NOMO-1 treated with DMSO at 0.1 percent for 48 hours (cell line): ENCODE results near the gene TSPAN32.
"Not testable (repeated sequence)": the region's sequence is repeated elsewhere in the genome, so short reads cannot be mapped to it uniquely, and the experiment has no call there.

Experiments used
- DNase-seq: peaks from one replicate; lab custom pipeline; 2025; ENCODE audit not compliant: unreplicated experiment; lab: John Stamatoyannopoulos, UW

The TSPAN32 gene

DNA sequence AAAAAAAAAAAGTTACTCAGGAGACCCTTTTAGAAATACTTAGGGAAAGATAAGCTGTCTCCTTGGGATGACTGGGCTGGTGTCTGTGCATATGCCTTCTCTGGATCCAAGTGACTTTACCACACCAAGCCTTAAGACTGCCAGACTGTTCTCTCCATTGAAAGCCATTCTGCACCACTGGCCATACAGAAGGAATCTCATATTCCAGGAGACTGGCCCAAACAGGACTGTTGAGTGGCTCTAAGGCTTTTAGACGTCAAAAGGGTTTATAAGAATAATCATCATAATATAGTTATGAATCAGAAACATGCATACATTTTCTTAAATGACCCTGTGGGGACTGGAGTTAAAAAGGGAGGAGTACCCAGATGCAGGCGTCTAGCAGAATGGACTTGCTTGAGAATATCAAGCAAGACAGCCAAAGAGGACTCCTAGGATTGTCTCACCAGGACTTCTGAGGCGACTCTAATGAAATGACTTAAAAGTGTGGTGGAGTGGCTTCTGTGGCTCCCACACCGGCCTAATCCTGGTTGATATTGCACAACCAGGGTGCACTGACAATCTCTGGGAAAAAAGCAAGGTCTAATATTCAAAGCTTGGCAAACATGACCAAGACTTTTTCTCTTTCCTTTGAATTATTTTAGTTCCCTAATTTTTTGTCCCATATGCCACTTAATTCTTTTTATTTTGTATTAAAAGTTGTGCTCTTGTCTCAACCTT, 31.8 kb downstream of the TSPAN32 start:
- not testable (repeated sequence) for DNase-seq

DNA sequence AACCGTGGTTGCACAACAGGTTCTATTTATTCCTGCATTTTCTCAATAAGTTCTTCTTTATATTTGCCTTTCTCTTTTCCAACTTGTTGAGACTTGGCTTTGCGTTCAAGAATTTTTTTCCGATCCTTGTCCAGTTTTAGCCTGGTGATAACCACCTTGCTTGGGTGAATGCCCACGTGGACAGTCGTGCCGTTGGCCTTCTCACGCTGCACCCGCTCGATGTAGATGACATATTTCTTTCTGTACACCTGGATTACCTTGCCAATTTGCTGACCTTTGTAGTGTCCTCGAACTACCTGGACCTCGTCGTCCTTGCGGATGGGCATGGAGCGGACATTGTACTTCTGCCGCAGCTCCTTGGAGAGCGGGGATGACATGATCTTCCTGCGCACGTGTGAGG, 33.5 kb downstream of the TSPAN32 start:
- not testable (repeated sequence) for DNase-seq

- DNase-seq, result not testable (repeated sequence)
Measured at GRCh38 chr11:2338760-2339159, 36.9 kb downstream of the TSPAN32 start.

DNA sequence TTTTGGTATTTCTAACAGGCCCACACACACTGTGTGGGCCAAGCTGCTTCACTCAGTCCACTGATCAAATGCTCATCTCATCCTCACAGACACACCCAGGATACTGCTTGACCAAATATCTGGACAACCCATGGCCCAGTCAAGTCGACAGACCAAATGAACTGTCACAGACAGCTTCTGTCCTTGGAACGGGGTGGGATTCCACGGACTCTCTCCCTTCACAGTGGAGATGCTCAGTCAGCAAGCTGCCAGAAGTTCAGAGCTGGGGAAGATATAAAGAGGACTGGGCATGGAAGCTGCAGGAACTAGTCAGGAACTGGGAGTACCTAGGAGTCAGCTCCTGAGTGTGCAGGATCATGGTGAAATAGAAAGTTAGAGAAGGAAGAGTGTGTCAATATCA, 40.7 kb downstream of the TSPAN32 start:
- DNase-seq, result no peak

GRCh38 chr11:2342981-2343380, 41.2 kb downstream of the TSPAN32 start:
- no peak for DNase-seq

DNA sequence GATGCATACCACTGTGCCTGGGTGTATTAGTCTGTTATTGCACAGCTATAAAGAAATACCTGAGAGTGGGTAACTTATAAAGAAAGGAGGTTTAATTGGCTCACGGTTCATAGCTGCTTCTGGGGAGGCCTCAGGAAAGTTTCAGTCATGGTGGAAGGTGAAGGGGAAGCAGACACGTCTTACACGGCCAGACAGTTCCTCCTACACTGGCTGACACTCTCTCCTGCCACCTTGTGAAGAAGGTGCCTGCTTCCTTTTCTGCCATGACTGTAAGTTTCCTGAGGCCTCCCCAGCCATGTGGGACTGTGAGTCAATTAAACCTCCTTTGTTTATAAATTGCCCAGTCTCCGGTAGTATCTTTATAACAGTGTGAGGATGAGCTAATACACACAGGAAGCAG, 41.7 kb downstream of the TSPAN32 start:
- no peak for DNase-seq

DNA sequence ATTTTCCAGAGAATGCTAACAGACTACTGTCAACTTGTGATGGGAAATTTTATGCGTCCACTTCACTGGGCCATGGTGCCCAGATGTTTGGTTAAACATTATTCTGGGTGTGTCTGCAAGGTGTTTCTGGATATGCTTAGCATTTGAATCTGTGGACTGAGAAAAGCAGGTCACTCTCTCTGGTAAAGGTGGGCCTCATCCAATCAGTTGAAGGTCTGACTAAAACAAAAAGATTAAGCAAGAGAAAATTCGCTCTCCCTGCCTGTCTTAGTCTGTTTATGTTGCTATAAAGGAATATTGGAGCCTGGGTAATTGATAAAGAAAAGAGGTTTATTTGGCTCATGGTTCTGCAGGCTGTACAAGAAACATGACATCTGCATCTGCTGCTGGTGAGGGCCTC, 43.2 kb downstream of the TSPAN32 start:
- no peak for DNase-seq

DNA sequence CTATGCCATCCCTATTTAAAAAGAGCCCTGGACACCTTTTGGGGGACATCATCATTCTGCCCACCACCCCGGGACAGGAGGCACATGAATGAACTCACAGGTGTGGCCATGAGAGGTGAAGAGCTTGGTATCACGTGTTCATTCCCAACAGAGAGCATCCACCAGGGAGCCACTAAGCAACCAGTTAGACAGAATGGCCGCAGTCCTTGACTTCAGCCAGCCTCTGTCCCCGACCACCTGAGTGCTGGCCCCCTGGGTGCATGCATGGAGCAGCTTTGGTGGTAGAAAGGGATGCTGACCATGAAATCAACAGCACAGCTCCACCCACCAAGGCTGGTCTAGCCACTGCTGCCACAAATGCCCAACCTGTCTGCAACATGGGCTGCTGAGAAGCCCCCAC, 44.2 kb downstream of the TSPAN32 start:
- no peak for DNase-seq

DNA sequence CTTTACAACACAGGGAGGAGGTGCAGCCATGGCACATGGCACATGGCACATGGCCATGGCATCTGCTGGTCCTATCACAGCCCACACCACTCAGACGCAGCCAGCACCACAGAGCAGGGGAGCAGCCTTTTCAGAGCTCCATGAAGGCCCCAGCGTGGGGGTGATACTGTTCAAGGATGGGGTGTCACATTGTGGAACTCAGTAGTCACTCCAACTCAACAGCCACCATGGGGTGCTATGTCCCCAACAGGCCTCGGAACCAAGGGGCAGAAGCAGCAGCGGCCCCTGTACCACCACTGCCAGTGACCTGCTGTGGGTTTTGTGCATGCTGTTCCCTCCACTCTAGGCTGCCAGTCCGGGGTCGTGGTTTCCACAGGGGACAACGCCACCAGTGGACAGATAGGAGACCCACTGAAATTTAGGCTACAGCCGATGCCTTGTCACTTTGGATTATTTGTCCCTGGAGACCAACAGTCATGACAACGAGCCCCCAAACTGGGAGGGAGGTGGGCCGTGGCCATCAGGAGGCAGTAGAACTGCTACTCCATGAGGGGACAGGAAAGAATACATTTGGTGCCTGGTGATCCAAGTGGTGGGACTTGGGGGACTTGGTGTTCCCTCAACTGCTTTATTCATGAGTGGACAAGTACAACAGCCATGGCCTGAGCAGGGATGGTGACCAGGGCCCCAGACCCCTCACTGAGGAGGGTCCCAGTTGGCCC, 44.9 kb downstream of the TSPAN32 start:
- no peak for DNase-seq

GRCh38 chr11:2347308-2347830, 45.6 kb downstream of the TSPAN32 start:
- DNase-seq, result no peak

DNA sequence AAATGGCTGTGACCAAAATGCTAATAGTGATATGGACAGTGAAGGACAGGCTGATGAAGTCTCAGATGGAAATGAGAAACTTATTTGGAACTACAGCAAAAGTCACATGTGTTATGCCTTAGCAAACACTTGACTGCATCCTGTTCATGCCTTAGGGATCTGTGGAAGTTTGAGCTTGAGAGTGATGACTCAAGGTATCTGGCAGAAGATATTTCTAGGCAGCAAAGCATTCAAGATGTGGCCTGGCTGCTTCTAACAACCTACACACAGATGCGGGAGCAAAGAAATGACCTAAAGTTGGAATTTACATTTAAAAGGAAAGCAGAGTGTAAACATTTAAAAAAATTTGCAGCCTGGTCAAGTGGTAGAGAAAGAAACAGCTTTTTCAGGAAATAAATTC, 47.2 kb downstream of the TSPAN32 start:
- DNase-seq, result no peak

DNA sequence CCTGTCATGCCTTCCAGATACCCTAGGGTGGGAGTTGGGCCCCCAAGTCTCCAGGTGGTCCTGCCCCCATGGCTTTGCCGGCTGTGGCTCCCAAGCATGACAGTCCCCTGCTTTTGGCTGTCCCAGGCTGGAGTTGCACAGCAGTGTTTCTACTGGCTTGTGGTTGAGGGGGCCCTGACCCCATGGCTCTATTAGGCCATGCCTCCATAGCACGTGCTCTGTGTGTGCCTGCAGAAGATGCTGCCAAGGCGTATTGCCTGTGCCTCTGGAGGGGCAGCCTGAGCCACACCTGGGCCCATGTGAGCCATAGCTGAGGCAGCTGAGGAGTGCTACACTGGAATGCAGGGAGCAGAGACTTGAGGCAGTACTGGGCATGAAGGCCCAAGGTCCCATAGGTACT, 49.9 kb downstream of the TSPAN32 start:
- DNase-seq, result no peak

GRCh38 chr11:2352420-2352819, 50.6 kb downstream of the TSPAN32 start:
- DNase-seq, result no peak

GRCh38 chr11:2355000-2355644, 53.3 kb downstream of the TSPAN32 start:
- no peak for DNase-seq

DNA sequence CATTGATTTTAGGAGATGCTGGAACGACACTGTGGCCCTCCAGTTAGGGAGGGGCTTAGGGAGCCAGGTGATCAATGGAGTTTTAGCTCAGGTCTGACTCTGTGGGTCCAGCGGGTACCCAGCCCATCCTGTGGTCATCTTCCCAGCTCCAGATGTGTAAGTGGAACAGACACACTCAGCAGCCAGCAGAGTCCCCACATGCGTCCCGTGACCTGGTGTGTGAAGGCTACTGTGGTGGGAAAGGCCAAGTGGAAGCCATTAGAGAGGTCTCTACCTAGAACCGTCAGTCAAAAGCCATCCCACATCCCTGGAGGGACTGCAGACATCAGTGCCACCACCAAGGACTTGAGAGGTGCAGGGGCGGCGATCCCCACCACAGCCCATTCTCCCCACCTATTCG, 55.4 kb downstream of the TSPAN32 start:
- no peak for DNase-seq

DNA sequence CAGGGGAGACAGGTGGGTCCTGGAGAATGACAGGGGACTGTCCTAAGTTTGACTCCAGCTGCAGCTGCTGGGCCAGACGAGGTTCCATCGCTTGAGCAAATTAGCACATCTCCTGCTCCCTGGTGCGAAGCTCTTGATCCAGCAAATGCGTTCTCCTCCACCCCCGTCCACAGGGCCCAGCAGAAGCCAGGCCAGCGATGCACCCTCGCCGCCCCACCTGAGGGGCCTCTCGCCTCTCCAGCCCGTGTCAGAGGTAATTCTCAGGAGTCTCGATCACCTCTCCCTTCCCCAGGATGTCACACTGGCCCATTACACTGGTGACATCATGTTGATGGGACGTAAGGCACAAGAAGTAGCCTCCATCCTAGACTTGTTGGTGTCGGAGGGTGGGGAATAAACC, 55.8 kb downstream of the TSPAN32 start:
- not testable (repeated sequence) for DNase-seq

- DNase-seq, result no peak
Measured at GRCh38 chr11:2358754-2359442, 57.1 kb downstream of the TSPAN32 start.

GRCh38 chr11:2359557-2359956, 57.7 kb downstream of the TSPAN32 start:
- no peak for DNase-seq

GRCh38 chr11:2360081-2360642, 58.3 kb downstream of the TSPAN32 start:
- DNase-seq, result no peak

- no peak for DNase-seq
Measured at GRCh38 chr11:2361565-2361964, 59.8 kb downstream of the TSPAN32 start.

DNA sequence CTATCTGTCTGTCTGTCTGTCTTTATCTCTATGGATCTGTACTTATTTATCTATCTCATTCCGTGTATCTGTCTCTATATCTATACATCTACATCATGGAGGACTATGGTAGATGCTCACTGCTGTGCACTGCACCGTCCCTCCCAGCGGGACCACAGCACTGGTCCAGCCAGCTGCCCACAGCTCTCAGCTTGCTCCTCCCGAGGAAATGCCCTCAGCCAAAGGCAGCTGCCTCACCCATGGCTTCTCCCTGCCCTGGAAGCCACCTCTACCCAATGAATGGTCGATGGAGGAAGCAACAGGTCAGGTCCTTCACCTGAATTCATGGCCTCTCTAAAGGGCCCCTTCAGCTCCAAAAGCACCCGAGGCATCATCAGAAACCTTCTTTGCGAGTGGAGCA, 60.6 kb downstream of the TSPAN32 start:
- DNase-seq, result no peak
